Endothelial cell of umbilical vein (primary cell): Measurements from ENCODE around the gene UPK3A.

Source experiments
- CTCF ChIP-seq, 2 donors: IDR thresholded peaks; 1 replicate in 1 of 2; 2 replicates in 1 of 2; pipeline ENCODE4 v1.5.1; 2011; ENCODE audit warnings: low read length in 2 of 2, mild to moderate bottlenecking in 2 of 2, moderate library complexity in 2 of 2, control low read depth in 1 of 2, inconsistent platforms in 1 of 2, low read depth in 1 of 2; ENCODE audit not compliant: insufficient read depth in 1 of 2; ENCODE audit errors: extremely low read depth in 1 of 2
- EZH2 ChIP-seq: IDR thresholded peaks from 2 replicates; pipeline ENCODE4 v1.6.1; 2012; ENCODE audit warnings: borderline replicate concordance, low read depth, mild to moderate bottlenecking, moderate library complexity, low read length, inconsistent platforms; ENCODE audit not compliant: severe bottlenecking
- MAX ChIP-seq: IDR thresholded peaks from 2 replicates; pipeline ENCODE4 v1.6.1; 2011; ENCODE audit not compliant: insufficient read depth, insufficient read length
- POLR2A ChIP-seq: IDR thresholded peaks from 2 replicates; pipeline ENCODE4 v1.6.1; 2012; ENCODE audit warnings: low read depth, mild to moderate bottlenecking, control low read depth, low read length
- POLR2AphosphoS5 ChIP-seq: IDR thresholded peaks from 2 replicates; pipeline ENCODE4 v1.6.1; 2012; ENCODE audit warnings: low read depth, mild to moderate bottlenecking, control low read depth, low read length, moderate library complexity; ENCODE audit not compliant: insufficient read depth

GRCh38 chr22:45294030-45294429 is 9.3 kb downstream of the UPK3A start:
- TF ChIP-seq MAX (no peak), CTCF (IDR thresholded peaks at IDR 0.05; ENCODE audit: extremely low read depth in 1 of 2, insufficient read depth in 1 of 2, low read depth in 1 of 2, low read length in 2 of 2) (no peak), EZH2 (no peak), POLR2AphosphoS5 (no peak), POLR2A (no peak)
